ENCODE results near the gene PROC. TPM values are rescaled to one million over a fixed set of nuclear protein-coding genes. Genes with fewer than 3 reads are reported as not detected.

The PROC gene
- not detected for total RNA-seq

- H3K9me3 Mint-ChIP-seq = no peaks in the 10 kb centered on the region
- CTCF ChIA-PET = interaction anchor here (0.6 to 1.9 kb wide), 2 partner anchors 61 to 98 kb away, joined by 3 to 8 read pairs; no protein-coding TSS in a partner anchor
Measured at GRCh38 chr2:127418300-127419111, at the start of gene PROC. Gene PROC, plus strand, starts transcription at chr2:127418427. Its CDS starts 1,516 bp downstream, at chr2:127419943.

GRCh38 chr2:127370010-127370409 is 48.2 kb upstream of the PROC start:
- H3K27me3 Mint-ChIP-seq = no peaks in the 10 kb centered on the region
- DNase-seq (no peak), ATAC-seq (no peak)
- H3K4me3 Mint-ChIP-seq = no peak overlapping the region
- peaks cover 34% of the 10 kb centered on the region for H3K4me1 Mint-ChIP-seq (ENCODE audit: low read depth)
- H3K9me3 Mint-ChIP-seq = peaks cover 45% of the 10 kb centered on the region
- CTCF ChIA-PET = no interaction called here
- POLR2A ChIA-PET = no interaction called here
- TF ChIP-seq CTCF (IDR thresholded peaks at IDR 0.05) = no peak
- peaks cover 43% of the 10 kb centered on the region for H3K36me3 Mint-ChIP-seq (ENCODE audit: low read depth)
- no peak overlapping the region for H3K27ac Mint-ChIP-seq
- intact Hi-C loops (cut with micrococcal nuclease) = no loop called here

More at GRCh38 chr2:127418300-127419111, at the start of gene PROC:
- Mint-ChIP-seq H3K4me3 (peak within 1 kb of the TSS; percentile 9), H3K36me3 (ENCODE audit: low read depth) (no peaks in the 10 kb centered on the region), H3K4me1 (ENCODE audit: low read depth) (peaks cover 22% of the 10 kb centered on the region), H3K27me3 (peaks cover 23% of the 10 kb centered on the region), H3K27ac (no peak within 1 kb of the TSS)
- DNase-seq (no peak), ATAC-seq (no peak)
- POLR2A ChIA-PET = interaction anchor here (2.4 kb wide), 1 partner anchor 11 kb away, joined by 5 read pairs; no protein-coding TSS in a partner anchor
- TF ChIP-seq CTCF (IDR thresholded peaks at IDR 0.05) = no peak
- intact Hi-C loops (cut with micrococcal nuclease) = no loop called here

GRCh38 chr2:127371037-127371436 is 47.2 kb upstream of the PROC start:
- H3K27me3 Mint-ChIP-seq = no peaks in the 10 kb centered on the region
- peaks cover 50% of the 10 kb centered on the region for H3K36me3 Mint-ChIP-seq (ENCODE audit: low read depth)
- peaks cover 49% of the 10 kb centered on the region for H3K9me3 Mint-ChIP-seq
- CTCF ChIA-PET = interaction anchor here (0.8 to 1.0 kb wide), 2 partner anchors 15 to 44 kb away, joined by 3 read pairs; no protein-coding TSS in a partner anchor
- POLR2A ChIA-PET = no interaction called here
- intact Hi-C loops (cut with micrococcal nuclease) = no loop called here
- ATAC-seq (no peak), DNase-seq (no peak)
- no peak for TF ChIP-seq CTCF (IDR thresholded peaks at IDR 0.05)
- H3K4me3 Mint-ChIP-seq = no peak overlapping the region
- H3K27ac Mint-ChIP-seq = no peak overlapping the region
- peaks cover 28% of the 10 kb centered on the region for H3K4me1 Mint-ChIP-seq (ENCODE audit: low read depth)

GRCh38 chr2:127373362-127374083 is 44.7 kb upstream of the PROC start:
- H3K9me3 Mint-ChIP-seq = peaks cover 53% of the 10 kb centered on the region
- no peak for TF ChIP-seq CTCF (IDR thresholded peaks at IDR 0.05)
- ChIA-PET CTCF (interaction anchor here (2.7 kb wide), 1 partner anchor 42 kb away, joined by 7 read pairs; no protein-coding TSS in a partner anchor), POLR2A (interaction anchor here (1.1 kb wide), 1 partner anchor 84 kb away, joined by 3 read pairs; no protein-coding TSS in a partner anchor)
- ATAC-seq (no peak), DNase-seq (no peak)
- peaks cover 61% of the 10 kb centered on the region for H3K36me3 Mint-ChIP-seq (ENCODE audit: low read depth)
- no peaks in the 10 kb centered on the region for H3K27me3 Mint-ChIP-seq
- H3K27ac Mint-ChIP-seq = no peak overlapping the region
- intact Hi-C loops (cut with micrococcal nuclease) = no loop called here
- peaks cover 23% of the 10 kb centered on the region for H3K4me1 Mint-ChIP-seq (ENCODE audit: low read depth)
- no peak overlapping the region for H3K4me3 Mint-ChIP-seq

All from activated CD8-positive, alpha-beta T cell treated with anti-CD3 and anti-CD28 coated beads for 36 hours (primary cell).